Liver (tissue), 3 donors: Measurements from ENCODE around the gene ZDHHC11B.
"Not testable (repeated sequence)": the region's sequence is repeated elsewhere in the genome, so short reads cannot be mapped to it uniquely, and the experiment has no call there.

ENCODE experiments used
- EGR1 ChIP-seq, 2 donors: IDR thresholded peaks; 2 replicates each; pipeline ENCODE4 v1.6.1; 2016 to 2018; ENCODE audit warnings: antibody characterized with exemption in 2 of 2, low read depth in 2 of 2
- FOXA1 ChIP-seq: IDR thresholded peaks from 2 replicates; pipeline ENCODE4 v1.6.1; 2016; ENCODE audit warnings: antibody characterized with exemption
- GABPA ChIP-seq, 2 donors: IDR thresholded peaks in 1 of 2; conservative IDR thresholded peaks in 1 of 2; 2 replicates each; pipeline ENCODE4 v1.6.1; 2016; ENCODE audit warnings: antibody characterized with exemption in 2 of 2, mild to moderate bottlenecking in 1 of 2, moderate library complexity in 1 of 2
- JUND ChIP-seq, 2 donors: IDR thresholded peaks; 2 replicates each; pipeline ENCODE4 v1.6.1; 2016; ENCODE audit warnings: antibody characterized with exemption in 2 of 2
- SP1 ChIP-seq: IDR thresholded peaks from 2 replicates; pipeline ENCODE4 v1.6.1; 2018; ENCODE audit warnings: antibody characterized with exemption, mild to moderate bottlenecking
- TAF1 ChIP-seq: conservative IDR thresholded peaks from 2 replicates; pipeline ENCODE4 v1.6.1; 2016; ENCODE audit warnings: antibody characterized with exemption, mild to moderate bottlenecking
- TF ChIP-seq, protein P1 (sequence below): fragments of 150-350 bp; IDR thresholded peaks from 2 replicates; pipeline ENCODE4 v1.5.1; 2017; ENCODE audit warnings: improper control_type of control experiment, low read depth, low read length; ENCODE audit not compliant: missing input control
- TF ChIP-seq, protein P2 (sequence below): IDR thresholded peaks from 2 replicates; pipeline ENCODE4 v1.6.1; 2016; ENCODE audit warnings: antibody characterized with exemption
- TF ChIP-seq, protein P3 (sequence below): IDR thresholded peaks from 2 replicates; pipeline ENCODE4 v1.6.1; 2016; ENCODE audit warnings: antibody characterized with exemption, mild to moderate bottlenecking
- TF ChIP-seq, protein P4 (sequence below): IDR thresholded peaks from 2 replicates; pipeline ENCODE4 v1.6.1; 2016; ENCODE audit warnings: antibody characterized with exemption
- donor health status: healthy.
- donor health status: healthy.

DNA sequence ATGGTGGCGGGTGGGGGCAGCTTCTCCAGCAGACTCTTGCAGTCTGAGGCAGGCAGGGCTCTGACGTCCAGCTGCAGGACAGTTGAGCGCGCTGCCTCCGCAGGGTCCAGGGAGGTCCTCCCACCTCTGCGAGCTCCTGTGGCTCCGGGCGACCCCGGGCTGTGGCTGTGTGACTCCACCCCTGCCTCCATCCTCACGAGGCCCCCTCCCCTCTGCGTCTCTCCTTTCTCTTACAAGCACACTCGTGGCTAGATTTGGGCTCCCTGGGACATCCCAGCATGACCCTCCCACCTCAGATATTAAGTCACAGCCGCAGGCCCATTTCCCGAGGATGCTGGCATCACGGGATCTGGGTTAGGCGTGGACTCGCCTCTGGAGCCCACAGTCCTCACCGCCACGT, 34.3 kb downstream of the ZDHHC11B start:
- TF ChIP-seq, protein P1, sequence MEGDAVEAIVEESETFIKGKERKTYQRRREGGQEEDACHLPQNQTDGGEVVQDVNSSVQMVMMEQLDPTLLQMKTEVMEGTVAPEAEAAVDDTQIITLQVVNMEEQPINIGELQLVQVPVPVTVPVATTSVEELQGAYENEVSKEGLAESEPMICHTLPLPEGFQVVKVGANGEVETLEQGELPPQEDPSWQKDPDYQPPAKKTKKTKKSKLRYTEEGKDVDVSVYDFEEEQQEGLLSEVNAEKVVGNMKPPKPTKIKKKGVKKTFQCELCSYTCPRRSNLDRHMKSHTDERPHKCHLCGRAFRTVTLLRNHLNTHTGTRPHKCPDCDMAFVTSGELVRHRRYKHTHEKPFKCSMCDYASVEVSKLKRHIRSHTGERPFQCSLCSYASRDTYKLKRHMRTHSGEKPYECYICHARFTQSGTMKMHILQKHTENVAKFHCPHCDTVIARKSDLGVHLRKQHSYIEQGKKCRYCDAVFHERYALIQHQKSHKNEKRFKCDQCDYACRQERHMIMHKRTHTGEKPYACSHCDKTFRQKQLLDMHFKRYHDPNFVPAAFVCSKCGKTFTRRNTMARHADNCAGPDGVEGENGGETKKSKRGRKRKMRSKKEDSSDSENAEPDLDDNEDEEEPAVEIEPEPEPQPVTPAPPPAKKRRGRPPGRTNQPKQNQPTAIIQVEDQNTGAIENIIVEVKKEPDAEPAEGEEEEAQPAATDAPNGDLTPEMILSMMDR = not testable (repeated sequence)
- not testable (repeated sequence) for TF ChIP-seq EGR1 (IDR thresholded peaks at IDR 0.05; ENCODE audit: low read depth in 2 of 2); JUND (IDR thresholded peaks at IDR 0.05); SP1; TAF1; FOXA1; GABPA (IDR thresholded peaks at IDR 0.05 in 1 of 2, conservative IDR thresholded peaks at IDR 0.05 in 1 of 2)
- TF ChIP-seq, protein P2, sequence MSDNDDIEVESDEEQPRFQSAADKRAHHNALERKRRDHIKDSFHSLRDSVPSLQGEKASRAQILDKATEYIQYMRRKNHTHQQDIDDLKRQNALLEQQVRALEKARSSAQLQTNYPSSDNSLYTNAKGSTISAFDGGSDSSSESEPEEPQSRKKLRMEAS = not testable (repeated sequence)
- TF ChIP-seq, protein P3, sequence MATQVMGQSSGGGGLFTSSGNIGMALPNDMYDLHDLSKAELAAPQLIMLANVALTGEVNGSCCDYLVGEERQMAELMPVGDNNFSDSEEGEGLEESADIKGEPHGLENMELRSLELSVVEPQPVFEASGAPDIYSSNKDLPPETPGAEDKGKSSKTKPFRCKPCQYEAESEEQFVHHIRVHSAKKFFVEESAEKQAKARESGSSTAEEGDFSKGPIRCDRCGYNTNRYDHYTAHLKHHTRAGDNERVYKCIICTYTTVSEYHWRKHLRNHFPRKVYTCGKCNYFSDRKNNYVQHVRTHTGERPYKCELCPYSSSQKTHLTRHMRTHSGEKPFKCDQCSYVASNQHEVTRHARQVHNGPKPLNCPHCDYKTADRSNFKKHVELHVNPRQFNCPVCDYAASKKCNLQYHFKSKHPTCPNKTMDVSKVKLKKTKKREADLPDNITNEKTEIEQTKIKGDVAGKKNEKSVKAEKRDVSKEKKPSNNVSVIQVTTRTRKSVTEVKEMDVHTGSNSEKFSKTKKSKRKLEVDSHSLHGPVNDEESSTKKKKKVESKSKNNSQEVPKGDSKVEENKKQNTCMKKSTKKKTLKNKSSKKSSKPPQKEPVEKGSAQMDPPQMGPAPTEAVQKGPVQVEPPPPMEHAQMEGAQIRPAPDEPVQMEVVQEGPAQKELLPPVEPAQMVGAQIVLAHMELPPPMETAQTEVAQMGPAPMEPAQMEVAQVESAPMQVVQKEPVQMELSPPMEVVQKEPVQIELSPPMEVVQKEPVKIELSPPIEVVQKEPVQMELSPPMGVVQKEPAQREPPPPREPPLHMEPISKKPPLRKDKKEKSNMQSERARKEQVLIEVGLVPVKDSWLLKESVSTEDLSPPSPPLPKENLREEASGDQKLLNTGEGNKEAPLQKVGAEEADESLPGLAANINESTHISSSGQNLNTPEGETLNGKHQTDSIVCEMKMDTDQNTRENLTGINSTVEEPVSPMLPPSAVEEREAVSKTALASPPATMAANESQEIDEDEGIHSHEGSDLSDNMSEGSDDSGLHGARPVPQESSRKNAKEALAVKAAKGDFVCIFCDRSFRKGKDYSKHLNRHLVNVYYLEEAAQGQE = not testable (repeated sequence)
- TF ChIP-seq, protein P4, sequence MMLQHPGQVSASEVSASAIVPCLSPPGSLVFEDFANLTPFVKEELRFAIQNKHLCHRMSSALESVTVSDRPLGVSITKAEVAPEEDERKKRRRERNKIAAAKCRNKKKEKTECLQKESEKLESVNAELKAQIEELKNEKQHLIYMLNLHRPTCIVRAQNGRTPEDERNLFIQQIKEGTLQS = not testable (repeated sequence)
